HCT116 (cell line): ENCODE measurements around the gene SPTBN1.

Experiments used
- CEBPB ChIP-seq: IDR thresholded peaks from 2 replicates; pipeline ENCODE4 v1.6.1; 2012; ENCODE audit warnings: low read depth
- CTCF ChIP-seq, 3 experiments: fragments of 200-600 bp in 1 of 3; sonication (generic) in 1 of 3; IDR thresholded peaks in 2 of 3; conservative IDR thresholded peaks in 1 of 3; 2 replicates each; pipeline ENCODE4 v1.5.1; 2012 to 2017; ENCODE audit warnings: low read depth in 2 of 3, low read length in 2 of 3, antibody characterized with exemption in 1 of 3, borderline replicate concordance in 1 of 3, control low read depth in 1 of 3, mild to moderate bottlenecking in 1 of 3, mixed read lengths in 1 of 3, mixed run types in 1 of 3, moderate library complexity in 1 of 3; ENCODE audit not compliant: insufficient read depth in 1 of 3
- ELF1 ChIP-seq: IDR thresholded peaks from 2 replicates; pipeline ENCODE4 v1.6.1; 2012; ENCODE audit warnings: low read depth, borderline replicate concordance
- EZH2 ChIP-seq: fragments of 200-600 bp; sonication (generic); IDR thresholded peaks from 2 replicates; pipeline ENCODE4 v1.6.1; 2017; ENCODE audit warnings: antibody characterized with exemption, mixed run types
- EZH2phosphoT487 ChIP-seq: fragments of 200-600 bp; IDR thresholded peaks from 2 replicates; pipeline ENCODE4 v1.6.1; 2018; ENCODE audit warnings: antibody characterized with exemption, borderline replicate concordance
- JUND ChIP-seq: IDR thresholded peaks from 2 replicates; pipeline ENCODE4 v1.6.1; 2012
- POLR2A ChIP-seq: IDR thresholded peaks from 2 replicates; pipeline ENCODE4 v1.7.0; 2011; ENCODE audit warnings: borderline replicate concordance; ENCODE audit not compliant: insufficient read depth, insufficient read length; ENCODE audit errors: extremely low read depth
- POLR2AphosphoS5 ChIP-seq: IDR thresholded peaks from 2 replicates; pipeline ENCODE4 v1.6.1; 2011; ENCODE audit warnings: mild to moderate bottlenecking, low read depth, low read length, moderate library complexity
- RAD21 ChIP-seq: IDR thresholded peaks from 2 replicates; pipeline ENCODE4 v1.6.1; 2012; ENCODE audit warnings: low read depth, mild to moderate bottlenecking
- YY1 ChIP-seq: IDR thresholded peaks from 2 replicates; pipeline ENCODE4 v1.6.1; 2011; ENCODE audit warnings: low read length, low read depth, moderate library complexity, mild to moderate bottlenecking; ENCODE audit not compliant: insufficient replicate concordance; ENCODE audit errors: extremely low read depth
- ZBTB33 ChIP-seq: IDR thresholded peaks from 2 replicates; pipeline ENCODE4 v1.6.1; 2011; ENCODE audit warnings: mild to moderate bottlenecking, low read length, moderate library complexity; ENCODE audit not compliant: insufficient replicate concordance; ENCODE audit errors: extremely low read depth
- ZNF274 ChIP-seq: fragments of 200-500 bp; sonication (Bioruptor generic); IDR thresholded peaks from 2 replicates; pipeline ENCODE4 v1.6.1; 2014; ENCODE audit warnings: mild to moderate bottlenecking, low read depth, low read length, inconsistent platforms
- TF ChIP-seq, protein P1 (sequence below): IDR thresholded peaks from 2 replicates; pipeline ENCODE4 v1.6.1; 2012
- TF ChIP-seq, protein P2 (sequence below): IDR thresholded peaks from 2 replicates; pipeline ENCODE4 v1.6.1; 2012; ENCODE audit warnings: low read depth

DNA sequence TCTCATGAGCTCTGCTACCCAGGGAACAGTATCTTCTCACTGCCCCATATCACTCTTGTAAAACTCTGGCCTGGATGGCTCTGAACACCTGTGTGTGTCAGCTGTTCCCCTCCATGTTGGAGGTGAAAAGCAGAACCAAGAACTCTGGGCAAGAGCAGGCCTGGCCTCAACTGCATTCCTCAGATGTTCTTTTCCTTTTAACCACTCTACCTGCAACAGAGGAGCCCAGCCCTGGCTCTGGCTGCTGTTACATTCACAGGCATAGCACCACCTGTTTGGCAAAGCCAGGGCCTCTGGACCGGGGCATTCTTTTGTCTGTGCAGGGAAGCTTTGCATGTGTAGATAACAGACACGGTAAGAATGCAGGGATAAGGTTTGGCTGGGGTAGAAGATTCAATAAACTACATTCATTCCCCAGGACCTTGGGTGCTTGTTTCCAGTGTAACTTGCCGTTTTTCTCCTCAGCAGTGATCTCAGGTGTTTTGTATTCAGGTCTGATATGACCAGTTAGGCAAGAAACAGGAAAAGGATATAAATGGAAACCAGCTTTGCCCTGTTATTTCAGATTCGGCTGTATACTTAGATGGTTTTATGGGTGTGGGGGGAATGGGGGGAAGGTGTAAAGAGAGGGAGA is 95.1 kb downstream of the SPTBN1 start:
- TF ChIP-seq POLR2A (no peak), ZBTB33 (no peak), RAD21 (no peak), ELF1 (no peak), YY1 (no peak), POLR2AphosphoS5 (no peak), CTCF (IDR thresholded peaks at IDR 0.05 in 2 of 3, conservative IDR thresholded peaks at IDR 0.05 in 1 of 3; ENCODE audit: borderline replicate concordance in 1 of 3, insufficient read depth in 1 of 3, low read depth in 2 of 3, low read length in 2 of 3) (no peak), EZH2 (no peak), JUND (no peak), CEBPB (no peak), EZH2phosphoT487 (no peak), ZNF274 (no peak)
- TF ChIP-seq, protein P1, sequence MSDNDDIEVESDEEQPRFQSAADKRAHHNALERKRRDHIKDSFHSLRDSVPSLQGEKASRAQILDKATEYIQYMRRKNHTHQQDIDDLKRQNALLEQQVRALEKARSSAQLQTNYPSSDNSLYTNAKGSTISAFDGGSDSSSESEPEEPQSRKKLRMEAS, result no peak
- TF ChIP-seq, protein P2, sequence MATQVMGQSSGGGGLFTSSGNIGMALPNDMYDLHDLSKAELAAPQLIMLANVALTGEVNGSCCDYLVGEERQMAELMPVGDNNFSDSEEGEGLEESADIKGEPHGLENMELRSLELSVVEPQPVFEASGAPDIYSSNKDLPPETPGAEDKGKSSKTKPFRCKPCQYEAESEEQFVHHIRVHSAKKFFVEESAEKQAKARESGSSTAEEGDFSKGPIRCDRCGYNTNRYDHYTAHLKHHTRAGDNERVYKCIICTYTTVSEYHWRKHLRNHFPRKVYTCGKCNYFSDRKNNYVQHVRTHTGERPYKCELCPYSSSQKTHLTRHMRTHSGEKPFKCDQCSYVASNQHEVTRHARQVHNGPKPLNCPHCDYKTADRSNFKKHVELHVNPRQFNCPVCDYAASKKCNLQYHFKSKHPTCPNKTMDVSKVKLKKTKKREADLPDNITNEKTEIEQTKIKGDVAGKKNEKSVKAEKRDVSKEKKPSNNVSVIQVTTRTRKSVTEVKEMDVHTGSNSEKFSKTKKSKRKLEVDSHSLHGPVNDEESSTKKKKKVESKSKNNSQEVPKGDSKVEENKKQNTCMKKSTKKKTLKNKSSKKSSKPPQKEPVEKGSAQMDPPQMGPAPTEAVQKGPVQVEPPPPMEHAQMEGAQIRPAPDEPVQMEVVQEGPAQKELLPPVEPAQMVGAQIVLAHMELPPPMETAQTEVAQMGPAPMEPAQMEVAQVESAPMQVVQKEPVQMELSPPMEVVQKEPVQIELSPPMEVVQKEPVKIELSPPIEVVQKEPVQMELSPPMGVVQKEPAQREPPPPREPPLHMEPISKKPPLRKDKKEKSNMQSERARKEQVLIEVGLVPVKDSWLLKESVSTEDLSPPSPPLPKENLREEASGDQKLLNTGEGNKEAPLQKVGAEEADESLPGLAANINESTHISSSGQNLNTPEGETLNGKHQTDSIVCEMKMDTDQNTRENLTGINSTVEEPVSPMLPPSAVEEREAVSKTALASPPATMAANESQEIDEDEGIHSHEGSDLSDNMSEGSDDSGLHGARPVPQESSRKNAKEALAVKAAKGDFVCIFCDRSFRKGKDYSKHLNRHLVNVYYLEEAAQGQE, result no peak
